CD4-positive, alpha-beta memory T cell (primary cell): ENCODE measurements around the gene SOX30. TPM values are rescaled to one million over a fixed set of nuclear protein-coding genes. Genes with fewer than 3 reads are reported as not detected.
A peak's percentile ranks its signal among the peaks of the same experiment; 100 is the strongest.

ENCODE experiments used
- CTCF ChIA-PET: fragments of 350-600 bp; sonication (Branson Sonifier 250); formaldehyde crosslinking; loops from one replicate; lab custom pipeline; 2021; ENCODE audit warnings: inconsistent platforms; ENCODE audit not compliant: partially characterized antibody; lab: Charles Lee
- POLR2A ChIA-PET: fragments of 350-600 bp; sonication (Branson Sonifier 250); formaldehyde crosslinking; loops from one replicate; lab custom pipeline; 2021; ENCODE audit not compliant: partially characterized antibody; lab: Charles Lee
- DNase-seq, 5 donors: peaks; one replicate each; pipeline versions ENCODE4 v3.0.0 to v3.0.0-alpha.2; 2020 to 2022; ENCODE audit warnings: mixed read lengths in 1 of 5
- H3K27ac ChIP-seq: one replicate; pipeline ENCODE4 v1.7.0; 2013; ENCODE audit warnings: low read depth, low read length
- H3K27me3 ChIP-seq: 2 replicates; pipeline ENCODE4 v1.7.0; 2013; ENCODE audit warnings: mild to moderate bottlenecking, low read length, moderate library complexity; ENCODE audit not compliant: insufficient read depth
- H3K36me3 ChIP-seq: 2 replicates; pipeline ENCODE4 v1.7.0; 2013; ENCODE audit warnings: mild to moderate bottlenecking, low read length, moderate library complexity; ENCODE audit not compliant: insufficient read depth
- H3K4me1 ChIP-seq: 2 replicates; pipeline ENCODE4 v1.7.0; 2013; ENCODE audit warnings: mild to moderate bottlenecking, low read length, moderate library complexity; ENCODE audit not compliant: insufficient read depth
- H3K4me3 ChIP-seq, 2 donors: one replicate each; pipeline ENCODE4 v1.7.0; 2013; ENCODE audit warnings: low read length in 2 of 2, mild to moderate bottlenecking in 1 of 2
- H3K9me3 ChIP-seq, 2 donors: one replicate each; pipeline ENCODE4 v1.7.0; 2013; ENCODE audit warnings: low read length in 2 of 2, control low read depth in 1 of 2; ENCODE audit not compliant: control insufficient read depth in 1 of 2
- H3K27ac Mint-ChIP-seq, 7 donors: one replicate each; pipeline ENCODE4 v1.8.0; 2020 to 2021; ENCODE audit warnings: mixed read lengths in 7 of 7, mild to moderate bottlenecking in 6 of 7, inconsistent platforms in 3 of 7, moderate library complexity in 3 of 7
- H3K27me3 Mint-ChIP-seq, 2 donors: one replicate each; pipeline ENCODE4 v1.8.0; 2020 to 2021; ENCODE audit warnings: mixed read lengths in 2 of 2
- H3K36me3 Mint-ChIP-seq, 2 donors: one replicate each; pipeline ENCODE4 v1.8.0; 2020 to 2021; ENCODE audit warnings: mixed read lengths in 2 of 2, inconsistent platforms in 1 of 2, mild to moderate bottlenecking in 1 of 2
- H3K4me1 Mint-ChIP-seq, 4 donors: one replicate each; pipeline ENCODE4 v1.8.0; 2020 to 2021; ENCODE audit warnings: mixed read lengths in 4 of 4, mild to moderate bottlenecking in 1 of 4
- H3K4me3 Mint-ChIP-seq, 8 donors: one replicate each; pipeline ENCODE4 v1.8.0; 2020 to 2021; ENCODE audit warnings: mixed read lengths in 8 of 8, mild to moderate bottlenecking in 7 of 8, moderate library complexity in 6 of 8, inconsistent platforms in 3 of 8
- H3K9me3 Mint-ChIP-seq, 8 donors: one replicate each; pipeline ENCODE4 v1.8.0; 2020 to 2021; ENCODE audit warnings: mixed read lengths in 8 of 8, mild to moderate bottlenecking in 5 of 8, inconsistent platforms in 3 of 8, moderate library complexity in 1 of 8
- intact Hi-C: fragments of 100-400 bp; cut with micrococcal nuclease; formaldehyde crosslinking; loops from one replicate; pipeline ENCODE4 v1.15.1; 2023
- polyA plus RNA-seq, 2 donors: library from polyadenylated mRNA; unstranded; fragments of 300-500 nt; fragmentation: Illumina TruSeq; gene quantifications; one replicate each; pipeline ENCODE4 v1.2.3, GENCODE V29; 2021
- total RNA-seq, 2 experiments: library from RNA; stranded (reverse); gene quantifications; one replicate each; pipeline ENCODE4 v1.2.3, GENCODE V29; 2021

SOX30 gene
- total and polyA plus RNA-seq, 4 experiments from 2014 or later, result 0.14 to 0.53 (median 0.33) TPM

- Histone ChIP-seq H3K4me1 (peaks cover 14% of the 10 kb centered on the region), H3K27ac (no peak overlapping the region), H3K4me3 (no peak overlapping the region), H3K27me3 (no peaks in the 10 kb centered on the region), H3K9me3 (no peaks in the 10 kb centered on the region), H3K36me3 (no peaks in the 10 kb centered on the region)
- ChIA-PET POLR2A (interaction anchor here (0.7 to 2.6 kb wide), 2 partner anchors 10 to 48 kb away, joined by 4 to 13 read pairs; no protein-coding TSS in a partner anchor), CTCF (interaction anchor here (0.6 to 1.7 kb wide), 4 partner anchors 9 to 125 kb away, joined by 3 to 6 read pairs (median 4); partner anchors contain the start of gene LSM11)
- no peak for DNase-seq
- peaks cover 12 to 17% (median 13%) of the 10 kb centered on the region in 4 donors for H3K4me1 Mint-ChIP-seq
- no peak overlapping the region for H3K4me3 Mint-ChIP-seq
- peak overlapping the region in 1 of 7 donors; percentile 5 for H3K27ac Mint-ChIP-seq
- H3K9me3 Mint-ChIP-seq, result peaks cover 0 to 4% (median 0%) of the 10 kb centered on the region in 8 donors
- no peaks in the 10 kb centered on the region for H3K36me3 Mint-ChIP-seq
- intact Hi-C loops, result no loop called here
- H3K27me3 Mint-ChIP-seq, result no peaks in the 10 kb centered on the region
These were observed 34.0 kb downstream of the SOX30 start for GRCh38 chr5:157618191-157618765.

DNA sequence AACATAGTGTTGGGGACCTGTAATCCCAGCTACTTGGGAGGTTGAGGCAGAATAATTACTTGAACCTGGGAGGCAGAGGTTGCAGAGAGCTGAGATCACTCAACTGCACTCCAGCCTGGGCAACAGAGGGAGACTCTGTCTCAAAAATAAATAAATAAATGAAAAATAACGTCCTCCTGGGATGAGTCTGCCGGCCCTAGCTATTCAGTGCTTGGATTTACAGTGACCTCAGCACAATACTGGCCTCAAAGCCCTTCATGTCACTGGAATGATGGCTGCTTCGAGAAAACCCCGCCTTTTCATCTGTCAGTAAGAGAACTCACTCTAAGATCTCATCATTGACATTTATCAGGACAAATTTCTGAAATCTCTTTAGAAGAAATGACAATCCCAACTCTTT, 35.5 kb downstream of the SOX30 start:
- Mint-ChIP-seq H3K9me3 (no peaks in the 10 kb centered on the region), H3K4me1 (peaks cover 19 to 31% (median 24%) of the 10 kb centered on the region in 4 donors), H3K36me3 (no peaks in the 10 kb centered on the region), H3K27ac (no peak overlapping the region), H3K27me3 (no peaks in the 10 kb centered on the region), H3K4me3 (no peak overlapping the region)
- no peaks in the 10 kb centered on the region for H3K36me3 ChIP-seq
- DNase-seq, result no peak
- no peak overlapping the region for H3K4me3 ChIP-seq
- no peaks in the 10 kb centered on the region for H3K27me3 ChIP-seq
- CTCF ChIA-PET, result interaction anchor here (0.8 kb wide), 1 partner anchor 19 kb away, joined by 4 read pairs; no protein-coding TSS in a partner anchor
- POLR2A ChIA-PET, result no interaction called here
- H3K27ac ChIP-seq, result no peak overlapping the region
- intact Hi-C loops, result no loop called here
- peaks cover 29% of the 10 kb centered on the region for H3K4me1 ChIP-seq
- H3K9me3 ChIP-seq, result no peaks in the 10 kb centered on the region

DNA sequence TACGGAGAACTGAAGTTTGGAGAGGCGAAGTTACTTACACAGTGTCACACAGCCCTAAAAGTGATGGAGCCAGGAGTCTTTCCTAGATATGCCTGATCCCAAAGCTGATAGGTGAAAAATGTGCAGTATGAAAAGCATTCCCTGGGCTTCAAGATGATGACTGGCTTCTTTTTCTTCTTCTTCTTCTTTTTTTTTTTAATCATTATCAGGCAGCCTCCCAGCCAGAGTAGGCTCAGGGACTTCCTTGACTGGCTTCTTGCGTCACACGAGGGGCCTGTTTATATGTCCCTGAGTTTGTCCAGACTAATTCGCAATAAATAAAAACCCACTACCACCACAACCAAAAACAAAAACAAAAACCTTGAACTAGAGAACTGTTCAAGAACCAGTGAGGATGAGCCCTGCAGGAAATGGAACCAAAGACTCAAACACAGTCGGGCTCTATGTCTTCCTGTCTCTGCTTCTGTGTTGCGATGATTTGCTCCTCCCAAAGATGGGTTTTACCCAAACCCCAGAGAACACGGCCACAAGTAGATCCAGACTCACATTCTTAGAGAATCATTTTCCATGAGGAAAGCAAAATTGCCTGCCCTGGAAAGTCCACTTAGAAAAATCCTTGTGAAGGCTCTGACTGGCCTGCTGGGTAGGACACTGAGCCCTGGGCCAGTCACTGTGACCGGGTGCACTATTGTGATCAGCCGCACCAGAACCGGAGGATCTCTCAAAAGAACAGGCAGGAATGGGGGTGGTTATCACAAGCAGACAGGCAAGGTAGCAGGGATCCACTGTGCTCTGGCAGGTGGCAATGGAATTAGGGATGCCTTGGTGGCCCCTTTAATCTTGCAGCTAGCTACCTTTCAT, 38.6 kb downstream of the SOX30 start:
- peak overlapping the region; percentile 81 to 97 (median 94) for H3K27ac Mint-ChIP-seq
- no peaks in the 10 kb centered on the region for H3K36me3 Mint-ChIP-seq
- Histone ChIP-seq H3K27me3 (no peaks in the 10 kb centered on the region), H3K4me3 (peak overlapping the region in 1 of 2 donors; percentile 40), H3K4me1 (peaks cover 50% of the 10 kb centered on the region), H3K27ac (peak overlapping the region; percentile 44), H3K36me3 (no peaks in the 10 kb centered on the region), H3K9me3 (no peaks in the 10 kb centered on the region)
- no peaks in the 10 kb centered on the region for H3K9me3 Mint-ChIP-seq
- H3K4me1 Mint-ChIP-seq, result peaks cover 31 to 55% (median 45%) of the 10 kb centered on the region in 4 donors
- peak overlapping the region; percentile 52 to 88 (median 85) for H3K4me3 Mint-ChIP-seq
- H3K27me3 Mint-ChIP-seq, result no peaks in the 10 kb centered on the region
- intact Hi-C loops, result no loop called here
- POLR2A ChIA-PET, result interaction anchor here (1.0 to 2.0 kb wide), 4 partner anchors 10 to 72 kb away, joined by 3 to 12 read pairs (median 6); no protein-coding TSS in a partner anchor
- CTCF ChIA-PET, result interaction anchor here (0.8 to 2.7 kb wide), 9 partner anchors 10 to 137 kb away, joined by 3 to 8 read pairs (median 4); partner anchors contain the start of gene LSM11
- peak; percentile 35 to 46 (median 40) for DNase-seq

GRCh38 chr5:157612581-157612980, 39.7 kb downstream of the SOX30 start:
- Mint-ChIP-seq H3K36me3 (no peaks in the 10 kb centered on the region), H3K4me3 (peak overlapping the region in 6 of 8 donors; percentile 49 to 88 (median 74)), H3K4me1 (peaks cover 37 to 65% (median 54%) of the 10 kb centered on the region in 4 donors), H3K27ac (peak overlapping the region; percentile 72 to 95 (median 92)), H3K27me3 (no peaks in the 10 kb centered on the region), H3K9me3 (no peaks in the 10 kb centered on the region)
- no peak overlapping the region for H3K27ac ChIP-seq
- no peaks in the 10 kb centered on the region for H3K9me3 ChIP-seq
- no peaks in the 10 kb centered on the region for H3K27me3 ChIP-seq
- H3K4me3 ChIP-seq, result no peak overlapping the region
- H3K36me3 ChIP-seq, result no peaks in the 10 kb centered on the region
- POLR2A ChIA-PET, result interaction anchor here (0.6 to 2.0 kb wide), 5 partner anchors 9 to 1792 kb away, joined by 3 to 12 read pairs (median 3); no protein-coding TSS in a partner anchor
- intact Hi-C loops, result no loop called here
- CTCF ChIA-PET, result interaction anchor here (0.8 to 2.7 kb wide), 8 partner anchors 9 to 135 kb away, joined by 3 to 8 read pairs (median 4); partner anchors contain the start of gene LSM11
- DNase-seq, result peak in 1 of 5 donors; percentile 33
- H3K4me1 ChIP-seq, result peaks cover 60% of the 10 kb centered on the region

DNA sequence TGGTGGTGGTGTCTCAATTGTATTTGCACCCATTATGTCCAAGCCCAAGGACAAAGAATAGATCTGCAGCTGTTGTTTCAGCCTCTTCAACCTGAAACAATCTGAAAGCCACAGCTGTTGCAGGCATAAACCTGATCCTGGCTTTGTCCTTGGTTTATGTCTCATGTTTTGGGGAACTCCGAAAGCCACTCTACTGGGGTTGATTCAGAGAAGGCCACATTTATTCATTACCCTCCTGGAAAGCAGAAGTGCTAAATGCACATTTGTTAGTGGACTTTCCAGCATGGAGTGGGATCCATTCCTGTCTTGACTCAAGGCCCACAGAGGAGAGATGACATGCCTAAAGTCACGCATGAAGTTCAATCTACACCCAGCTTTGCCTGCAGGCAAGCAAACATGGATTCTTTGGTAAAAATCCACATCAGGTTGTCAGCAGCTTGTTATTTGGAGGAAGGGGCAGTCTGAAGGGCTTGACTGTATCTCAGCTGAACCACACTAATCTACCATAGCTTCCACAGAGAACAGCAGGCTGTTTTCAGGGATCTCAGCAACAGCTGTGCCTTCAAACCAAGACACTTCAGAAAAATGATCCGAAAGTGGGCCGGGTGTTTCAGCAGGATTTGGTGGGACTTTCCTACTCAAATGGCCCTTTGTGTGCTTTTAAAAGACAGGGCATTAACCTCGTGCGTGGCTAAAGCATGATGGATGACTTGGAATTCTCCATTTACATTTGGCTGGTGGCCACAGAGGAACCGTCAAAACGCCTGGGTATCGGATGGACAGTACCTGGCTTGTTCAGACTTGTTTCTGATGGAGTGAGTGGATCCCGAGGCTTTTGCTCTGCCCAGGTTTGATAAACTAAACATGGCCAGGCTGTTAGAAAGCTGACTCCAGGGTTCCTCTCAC, 40.4 kb downstream of the SOX30 start:
- Histone ChIP-seq H3K27ac (no peak overlapping the region), H3K4me3 (no peak overlapping the region), H3K9me3 (no peaks in the 10 kb centered on the region), H3K36me3 (no peaks in the 10 kb centered on the region), H3K4me1 (peaks cover 68% of the 10 kb centered on the region), H3K27me3 (no peaks in the 10 kb centered on the region)
- POLR2A ChIA-PET, result interaction anchor here (0.6 to 2.0 kb wide), 6 partner anchors 8 to 1792 kb away, joined by 3 to 12 read pairs (median 3); no protein-coding TSS in a partner anchor
- CTCF ChIA-PET, result interaction anchor here (1.0 to 2.7 kb wide), 7 partner anchors 8 to 135 kb away, joined by 3 to 8 read pairs (median 4); partner anchors contain the start of gene LSM11
- no peaks in the 10 kb centered on the region for H3K36me3 Mint-ChIP-seq
- no peaks in the 10 kb centered on the region for H3K9me3 Mint-ChIP-seq
- H3K4me3 Mint-ChIP-seq, result peak overlapping the region in 2 of 8 donors; percentile 25 to 31
- H3K27ac Mint-ChIP-seq, result peak overlapping the region in 2 of 7 donors; percentile 64 to 81
- no peaks in the 10 kb centered on the region for H3K27me3 Mint-ChIP-seq
- H3K4me1 Mint-ChIP-seq, result peaks cover 44 to 72% (median 60%) of the 10 kb centered on the region in 4 donors
- DNase-seq, result no peak
- intact Hi-C loops, result no loop called here

DNA sequence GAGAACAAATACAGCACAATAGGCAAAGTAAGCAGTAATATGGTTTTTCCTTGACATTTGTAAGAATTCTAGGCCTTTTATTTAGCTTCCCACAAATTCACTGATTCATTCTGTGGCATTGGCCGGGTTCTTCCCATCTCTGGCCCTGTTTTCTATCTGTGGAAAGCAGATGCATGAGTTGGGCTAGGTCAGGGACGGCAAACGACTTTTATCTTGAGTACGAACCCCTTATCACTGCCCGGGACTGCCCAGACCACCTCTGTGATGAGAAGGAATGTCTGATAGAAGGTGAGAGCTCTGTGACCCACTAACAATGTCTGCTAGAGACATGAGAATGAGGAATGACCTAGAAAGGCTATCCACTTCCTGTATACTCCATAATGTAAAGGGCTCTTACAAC, 41.2 kb downstream of the SOX30 start:
- no peaks in the 10 kb centered on the region for H3K9me3 Mint-ChIP-seq
- H3K36me3 Mint-ChIP-seq, result no peaks in the 10 kb centered on the region
- H3K27ac Mint-ChIP-seq, result peak overlapping the region in 2 of 7 donors; percentile 1 to 27
- Histone ChIP-seq H3K36me3 (no peaks in the 10 kb centered on the region), H3K27ac (no peak overlapping the region), H3K9me3 (no peaks in the 10 kb centered on the region), H3K4me3 (no peak overlapping the region), H3K27me3 (no peaks in the 10 kb centered on the region), H3K4me1 (peaks cover 76% of the 10 kb centered on the region)
- POLR2A ChIA-PET, result no interaction called here
- intact Hi-C loops, result no loop called here
- CTCF ChIA-PET, result interaction anchor here (0.7 to 1.2 kb wide), 3 partner anchors 40 to 775 kb away, joined by 3 read pairs; no protein-coding TSS in a partner anchor
- no peak for DNase-seq
- peaks cover 45 to 75% (median 63%) of the 10 kb centered on the region in 4 donors for H3K4me1 Mint-ChIP-seq
- no peaks in the 10 kb centered on the region for H3K27me3 Mint-ChIP-seq
- H3K4me3 Mint-ChIP-seq, result peak overlapping the region in 1 of 8 donors; percentile 25
